HepG2 (cell line): ENCODE data around the gene ANO6. TPM values are rescaled to one million over a fixed set of nuclear protein-coding genes. Genes with fewer than 3 reads are reported as not detected.

Source experiments
- ATAC-seq: fragments of 200-7000 bp; cut with Tn5 transposase; 3 replicates; pipeline ENCODE4 v1.9.1; 2020; ENCODE audit warnings: mild to moderate bottlenecking, moderate library complexity
- BruUV-seq: library from RNA; stranded (reverse); fragments of 400-500 nt; replicated peaks from 2 replicates; lab custom pipeline; 2021; lab: Mats Ljungman, UMichigan
- CTCF ChIA-PET: fragments of 300-600 bp; formaldehyde crosslinking; extraction: SDS; loops from one replicate; lab custom pipeline; 2021; ENCODE audit warnings: low total read pairs, inconsistent platforms, low intra/inter-chr PET ratio; lab: Yijun Ruan, JAX
- POLR2A ChIA-PET: fragments of 350-600 bp; sonication (Branson Sonifier 250); formaldehyde crosslinking; loops from one replicate; lab custom pipeline; 2020; ENCODE audit warnings: antibody characterized with exemption, inconsistent platforms; lab: Yijun Ruan, JAX
- DNase-seq: peaks from one replicate; pipeline ENCODE4 v3.0.0-alpha.2; 2015; ENCODE audit warnings: low spot score
- FAIRE-seq: peaks from 3 replicates; lab custom pipeline; 2011; peaks lifted over from hg19 to GRCh38; lab: Jason Lieb, UNC
- H2AFZ ChIP-seq: one replicate; pipeline ENCODE4 v1.6.1; 2011; ENCODE audit warnings: low read length, inconsistent platforms
- H3K27ac ChIP-seq: fragments of 300-600 bp; 3 replicates; pipeline ENCODE4 v1.8.0; 2011; ENCODE audit warnings: mixed run types, mild to moderate bottlenecking, mixed read lengths, low read length, inconsistent platforms; ENCODE audit not compliant: insufficient read depth; ENCODE audit errors: extremely low read length
- H3K27me3 ChIP-seq, 2 experiments: fragments of 200-600 bp in 1 of 2; 2 replicates in 1 of 2; 3 replicates in 1 of 2; pipeline versions ENCODE4 v1.6.0 to v1.8.0; 2011; ENCODE audit warnings: low read length in 2 of 2, mild to moderate bottlenecking in 2 of 2, moderate library complexity in 2 of 2, inconsistent platforms in 1 of 2; ENCODE audit not compliant: insufficient read depth in 2 of 2, control insufficient read depth in 1 of 2
- H3K36me3 ChIP-seq, 2 experiments: fragments of 200-600 bp in 1 of 2; replicated peaks in 1 of 2; 2 replicates in 1 of 2; 3 replicates in 1 of 2; pipeline versions ENCODE4 v1.5.1 to v1.8.0; 2011; ENCODE audit warnings: low read length in 2 of 2, inconsistent platforms in 1 of 2; ENCODE audit not compliant: insufficient read depth in 2 of 2, control insufficient read depth in 1 of 2
- H3K4me1 ChIP-seq: 2 replicates; pipeline ENCODE4 v1.5.1; 2012; ENCODE audit warnings: low read length, inconsistent platforms; ENCODE audit not compliant: insufficient read depth
- H3K4me2 ChIP-seq: 2 replicates; pipeline ENCODE4 v1.6.0; 2011; ENCODE audit warnings: low read depth, low read length, inconsistent platforms
- H3K4me3 ChIP-seq, 3 experiments: fragments of 200-600 bp in 1 of 3; sonication (generic), shearing (Covaris generic) in 1 of 3; replicated peaks in 1 of 3; 2 replicates each; pipeline ENCODE4 v1.5.1; 2011 to 2016; ENCODE audit warnings: low read length in 3 of 3, inconsistent platforms in 2 of 3, low read depth in 2 of 3, mild to moderate bottlenecking in 2 of 3, control low read depth in 1 of 3, mixed read lengths in 1 of 3; ENCODE audit not compliant: insufficient read depth in 1 of 3
- H3K79me2 ChIP-seq: one replicate; pipeline ENCODE4 v1.6.1; 2011; ENCODE audit warnings: low read length, inconsistent platforms; ENCODE audit not compliant: insufficient read depth
- H3K9ac ChIP-seq: 2 replicates; pipeline ENCODE4 v1.6.0; 2011; ENCODE audit warnings: mild to moderate bottlenecking, low read depth, low read length, inconsistent platforms; ENCODE audit not compliant: insufficient read depth
- H3K9me3 ChIP-seq: 2 replicates; pipeline ENCODE4 v1.5.1; 2012; ENCODE audit warnings: mild to moderate bottlenecking, low read length
- H4K20me1 ChIP-seq: 2 replicates; pipeline ENCODE4 v1.6.0; 2011; ENCODE audit warnings: inconsistent platforms, mild to moderate bottlenecking, low read length, moderate library complexity; ENCODE audit not compliant: insufficient read depth
- CENPBD1 ChIP-seq: sonication (generic); formaldehyde crosslinking; IDR thresholded peaks from 2 replicates; pipeline ENCODE4 v1.8.0; 2022; ENCODE audit warnings: missing genetic modification reagents, low read depth, mild to moderate bottlenecking, borderline replicate concordance
- CSRNP1 ChIP-seq: sonication (generic); formaldehyde crosslinking; IDR thresholded peaks from 2 replicates; pipeline ENCODE4 v1.8.1; 2023; ENCODE audit warnings: mild to moderate bottlenecking, missing genetic modification reagents
- FOXP4 ChIP-seq: sonication (generic); formaldehyde crosslinking; IDR thresholded peaks from 2 replicates; pipeline ENCODE4 v1.4.0; 2020; ENCODE audit warnings: missing genetic modification reagents
- HOXA5 ChIP-seq: sonication (generic); formaldehyde crosslinking; IDR thresholded peaks from 2 replicates; pipeline ENCODE4 v1.4.0; 2020; ENCODE audit warnings: missing genetic modification reagents
- MLXIP ChIP-seq: sonication (generic); formaldehyde crosslinking; IDR thresholded peaks from 2 replicates; pipeline ENCODE4 v1.9.0; 2021; ENCODE audit warnings: missing genetic modification reagents, borderline replicate concordance
- SMC3 ChIP-seq: IDR thresholded peaks from 2 replicates; pipeline ENCODE4 v1.6.1; 2011; ENCODE audit warnings: low read length, improper control_type of control experiment
- TGIF2 ChIP-seq: IDR thresholded peaks from 2 replicates; pipeline ENCODE4 v1.6.1; 2016; ENCODE audit warnings: control low read depth, missing compliant biosample characterization
- TRAFD1 ChIP-seq: sonication (generic); formaldehyde crosslinking; IDR thresholded peaks from 2 replicates; pipeline ENCODE4 v1.5.1; 2020; ENCODE audit warnings: missing genetic modification reagents, mild to moderate bottlenecking, borderline replicate concordance
- USF2 ChIP-seq, 2 experiments: sonication (generic) in 1 of 2; formaldehyde crosslinking in 1 of 2; IDR thresholded peaks; 2 replicates each; pipeline versions ENCODE4 v1.5.1 to v1.6.1; 2011 to 2020; ENCODE audit warnings: borderline replicate concordance in 1 of 2, low read depth in 1 of 2, low read length in 1 of 2, mild to moderate bottlenecking in 1 of 2, missing genetic modification reagents in 1 of 2, moderate library complexity in 1 of 2
- ZFP90 ChIP-seq: sonication (generic); formaldehyde crosslinking; IDR thresholded peaks from 2 replicates; pipeline ENCODE4 v1.8.0; 2022; ENCODE audit warnings: missing genetic modification reagents, mild to moderate bottlenecking, inconsistent platforms, borderline replicate concordance
- ZNF691 ChIP-seq: sonication (generic); formaldehyde crosslinking; IDR thresholded peaks from 2 replicates; pipeline ENCODE4 v1.4.0; 2020; ENCODE audit warnings: missing genetic modification reagents, low read depth, mild to moderate bottlenecking, borderline replicate concordance
- WGBS: methylation state at CpG from one replicate; pipeline ENCODE4 v1.1.6; 2017; ENCODE audit warnings: low lambda C conversion rate; 5-methylcytosine and 5-hydroxymethylcytosine counted together
- in situ Hi-C: cut with HindIII; loops from 2 replicates; pipeline ENCODE4 v1.10.0; 2017; ENCODE audit warnings: low pct_unique_long_range_greater_than_20kb; ENCODE audit not compliant: extremely low pct_ligation_motif_present
- intact Hi-C: fragments of 100-400 bp; cut with micrococcal nuclease; formaldehyde crosslinking; loops from one replicate; pipeline ENCODE4 v1.10.0; 2022; ENCODE audit not compliant: unreplicated experiment
- polyA plus RNA-seq, 8 experiments: library from polyadenylated mRNA; depleted of rRNA in 3 of 8; stranded (reverse) in 7 of 8; unstranded in 1 of 8; fragments of >200 nt; fragmentation: Illumina TruSeq in 4 of 8; extraction: Trizol in 4 of 8; gene quantifications; 2 replicates each; pipeline versions ENCODE4 v1.2.1 to v1.2.3, GENCODE V29; 2011 to 2016; ENCODE audit warnings: low read depth in 4 of 8, missing spikeins in 1 of 8, mixed read lengths in 1 of 8; ENCODE audit not compliant: insufficient read depth in 1 of 8
- total RNA-seq, 5 experiments: library from RNA; depleted of rRNA; stranded (reverse); fragments of >200 nt; fragmentation: Illumina TruSeq; extraction: Trizol; gene quantifications; 2 replicates each; pipeline ENCODE4 v1.2.3, GENCODE V29; 2016; ENCODE audit warnings: low read depth in 1 of 5

Gene ANO6
- total and polyA plus RNA-seq, 2 of the 13 experiments (the other 11 are each of a cell fraction or from before 2014, with no cell fraction given), result 37.8 to 57.1 TPM

DNA sequence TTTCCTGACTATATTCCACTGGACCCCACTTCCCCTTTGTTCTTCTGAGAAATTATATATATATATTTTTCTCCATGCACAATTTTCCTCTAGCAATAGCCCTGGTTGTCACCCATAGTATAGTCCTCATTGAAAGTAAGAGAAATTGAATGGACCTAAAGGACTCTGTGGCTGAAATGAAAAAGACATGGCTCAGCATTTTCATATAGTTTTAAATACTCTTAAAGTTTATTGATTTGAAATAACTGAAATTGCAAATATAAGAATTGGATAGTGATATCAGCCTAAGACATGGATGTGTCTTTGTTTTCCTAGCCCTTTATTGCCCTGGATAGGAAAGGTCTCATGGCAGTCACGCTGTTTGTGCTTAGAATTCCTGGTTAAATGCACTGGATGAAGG is 113.8 kb downstream of the ANO6 start:
- intact Hi-C loops (no loop called here), in situ Hi-C loops (no loop called here)
- no peak overlapping the region for H3K9ac ChIP-seq
- H3K27ac ChIP-seq, result no peak overlapping the region
- no peaks in the 10 kb centered on the region for H3K27me3 ChIP-seq
- ChIA-PET POLR2A (no interaction called here), CTCF (no interaction called here)
- H4K20me1 ChIP-seq, result no peaks in the 10 kb centered on the region
- WGBS, result 100% methylated on average over 1 of the region's 1 CpG
- H3K4me2 ChIP-seq, result no peak overlapping the region
- H3K36me3 ChIP-seq, result peaks cover 4 to 5% of the 10 kb centered on the region in 2 experiments; a peak in 4 of 5 replicates
- DNase-seq (no peak), ATAC-seq (no peak), FAIRE-seq (no peak)
- H3K9me3 ChIP-seq, result no peaks in the 10 kb centered on the region
- H3K4me1 ChIP-seq, result 0 out of 2 replicates have a peak, but pooled peaks cover 5% of the 10 kb centered on the region
- H3K79me2 ChIP-seq, result no peaks in the 10 kb centered on the region
- no peak overlapping the region for H3K4me3 ChIP-seq
- no TSS peak for BruUV-seq
- H2AFZ ChIP-seq, result no peak overlapping the region
- no peak for TF ChIP-seq MLXIP (CRISPR knock-in tag)
- no peak for TF ChIP-seq USF2 (IDR thresholded peaks at IDR 0.05; ENCODE audit: low read depth, low read length)
- TF ChIP-seq USF2 (CRISPR knock-in tag; IDR thresholded peaks at IDR 0.05; ENCODE audit: borderline replicate concordance), result no peak
- TF ChIP-seq CENPBD1 (CRISPR knock-in tag), result no peak
- no peak for TF ChIP-seq TRAFD1 (CRISPR knock-in tag)
- TF ChIP-seq CSRNP1 (CRISPR knock-in tag), result no peak
- no peak for TF ChIP-seq ZNF691 (CRISPR knock-in tag)
- no peak for TF ChIP-seq TGIF2
- no peak for TF ChIP-seq SMC3
- no peak for TF ChIP-seq HOXA5 (CRISPR knock-in tag)
- TF ChIP-seq FOXP4 (CRISPR knock-in tag), result no peak
- TF ChIP-seq ZFP90 (CRISPR knock-in tag), result no peak
